HG02981 (cell line): Measurements from ENCODE around the gene PRAMEF13.
"Not testable (repeated sequence)": the region's sequence is repeated elsewhere in the genome, so short reads cannot be mapped to it uniquely, and the experiment has no call there.

Source experiments
- ATAC-seq: cut with Tn5 transposase; IDR thresholded peaks from one replicate; pipeline ENCODE4 v1.9.1; 2021; ENCODE audit warnings: mild to moderate bottlenecking, moderate library complexity; ENCODE audit not compliant: unreplicated experiment

The PRAMEF13 gene

DNA sequence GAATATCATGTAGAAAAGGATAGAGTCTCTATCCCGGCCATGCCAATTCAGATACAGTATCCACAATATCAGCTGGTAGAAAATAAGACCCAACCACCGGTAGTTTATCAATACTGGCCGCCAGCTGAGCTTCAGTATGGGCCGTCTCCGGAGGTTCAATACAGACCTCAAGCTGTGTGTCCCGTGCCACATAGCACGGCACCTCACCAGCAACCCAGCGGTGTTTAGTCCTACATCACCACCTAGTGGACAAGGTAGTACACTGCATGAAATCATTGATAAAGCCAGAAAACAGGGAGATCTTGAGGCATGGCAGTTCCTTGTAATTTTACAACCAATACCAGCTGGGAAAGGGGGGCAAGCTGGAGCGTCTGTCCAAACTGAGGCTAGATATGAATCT lies 7.5 kb upstream of the PRAMEF13 start:
- not testable (repeated sequence) for ATAC-seq

DNA sequence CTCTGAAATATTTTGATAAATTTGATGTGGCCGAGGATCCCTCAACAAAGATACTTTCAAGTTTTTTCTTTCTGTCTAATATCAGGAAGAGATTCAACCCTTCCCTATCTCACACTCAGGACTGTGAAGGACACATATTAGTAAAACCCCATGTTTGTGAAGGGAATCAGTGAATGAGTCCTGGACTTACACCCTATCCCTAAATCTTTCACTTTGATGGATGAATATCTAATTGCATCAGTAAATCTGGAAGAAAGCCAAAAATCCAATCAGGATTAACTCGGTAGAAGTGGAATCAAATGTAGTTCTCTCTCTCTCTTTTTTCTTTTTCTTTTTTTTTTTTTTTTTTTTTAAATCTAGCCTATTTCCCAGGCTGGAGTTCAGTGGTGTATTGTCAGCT lies 29.7 kb downstream of the PRAMEF13 start, which contains the start of gene PRAMEF9:
TSS of gene PRAMEF9 (plus strand) at position 301 of the 400 bp plus-strand sequence. CDS start 3,433 bp downstream, outside the sequence.
- not testable (repeated sequence) for ATAC-seq

DNA sequence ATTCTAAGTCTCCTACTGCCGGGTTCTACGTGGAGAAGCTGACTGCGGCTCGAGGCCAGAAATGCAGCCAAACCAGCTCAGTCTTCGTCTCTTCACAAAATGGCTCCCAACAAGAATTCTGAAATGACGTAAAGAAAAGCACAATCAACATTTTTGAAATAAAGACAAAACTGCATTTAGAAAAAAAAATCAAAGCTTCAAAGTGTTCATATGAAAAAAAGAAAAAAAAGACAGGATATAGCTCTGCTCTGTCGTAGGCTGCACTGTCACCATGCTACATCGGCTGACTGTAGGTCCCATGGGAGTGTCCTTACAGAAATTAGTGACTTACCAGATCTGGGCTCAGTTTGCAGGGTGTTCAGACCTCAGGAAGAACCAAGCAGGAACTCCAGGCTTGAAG lies 35.7 kb downstream of the PRAMEF13 start, which contains the start of gene HNRNPCL4:
TSS of gene HNRNPCL4 (minus strand) at position 101 of the 400 bp plus-strand sequence. CDS start 164 bp downstream, outside the sequence.
- not testable (repeated sequence) for ATAC-seq

DNA sequence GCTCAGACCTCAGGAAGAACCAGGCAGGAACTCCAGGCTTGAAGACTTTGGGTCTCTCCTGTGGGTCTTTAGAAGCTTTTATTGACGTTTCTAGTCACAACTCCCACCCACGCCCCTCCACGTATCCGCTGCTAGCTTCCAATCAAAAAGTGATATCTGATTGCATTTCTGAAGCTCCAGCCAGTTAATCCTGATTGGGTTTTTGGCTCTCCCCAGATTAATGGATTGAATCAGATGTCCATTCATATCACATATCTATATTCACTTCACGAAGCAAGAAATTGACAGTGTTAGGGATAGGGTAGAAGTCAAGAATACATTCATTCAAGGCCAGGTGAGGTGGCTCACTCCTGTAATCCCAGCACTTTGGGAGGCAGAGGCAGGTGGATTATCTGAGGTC lies 45.3 kb downstream of the PRAMEF13 start, which contains the start of gene PRAMEF26:
TSS of gene PRAMEF26 (minus strand) at position 101 of the 400 bp plus-strand sequence. CDS start 2,914 bp downstream, outside the sequence.
- not testable (repeated sequence) for ATAC-seq
